DOHH2 (cell line): ENCODE results near the gene ZNF286A.

ENCODE experiments used
- EZH2phosphoT487 ChIP-seq: fragments of 200-600 bp; sonication (generic); IDR thresholded peaks from 2 replicates; pipeline ENCODE4 v1.6.1; 2017; ENCODE audit warnings: borderline replicate concordance, mild to moderate bottlenecking, antibody characterized with exemption, low read length, moderate library complexity, mixed read lengths
- TF ChIP-seq, protein P1 (sequence below): fragments of 200-600 bp; sonication (generic); IDR thresholded peaks from one replicate; pipeline ENCODE4 v1.5.1; 2014; ENCODE audit warnings: antibody characterized with exemption, mild to moderate bottlenecking, low read depth, low read length; ENCODE audit not compliant: poor library complexity, severe bottlenecking

GRCh38 chr17:15650741-15651582 is 48.6 kb upstream of the ZNF286A start:
- TF ChIP-seq, protein P1, sequence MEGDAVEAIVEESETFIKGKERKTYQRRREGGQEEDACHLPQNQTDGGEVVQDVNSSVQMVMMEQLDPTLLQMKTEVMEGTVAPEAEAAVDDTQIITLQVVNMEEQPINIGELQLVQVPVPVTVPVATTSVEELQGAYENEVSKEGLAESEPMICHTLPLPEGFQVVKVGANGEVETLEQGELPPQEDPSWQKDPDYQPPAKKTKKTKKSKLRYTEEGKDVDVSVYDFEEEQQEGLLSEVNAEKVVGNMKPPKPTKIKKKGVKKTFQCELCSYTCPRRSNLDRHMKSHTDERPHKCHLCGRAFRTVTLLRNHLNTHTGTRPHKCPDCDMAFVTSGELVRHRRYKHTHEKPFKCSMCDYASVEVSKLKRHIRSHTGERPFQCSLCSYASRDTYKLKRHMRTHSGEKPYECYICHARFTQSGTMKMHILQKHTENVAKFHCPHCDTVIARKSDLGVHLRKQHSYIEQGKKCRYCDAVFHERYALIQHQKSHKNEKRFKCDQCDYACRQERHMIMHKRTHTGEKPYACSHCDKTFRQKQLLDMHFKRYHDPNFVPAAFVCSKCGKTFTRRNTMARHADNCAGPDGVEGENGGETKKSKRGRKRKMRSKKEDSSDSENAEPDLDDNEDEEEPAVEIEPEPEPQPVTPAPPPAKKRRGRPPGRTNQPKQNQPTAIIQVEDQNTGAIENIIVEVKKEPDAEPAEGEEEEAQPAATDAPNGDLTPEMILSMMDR: no peak
- TF ChIP-seq EZH2phosphoT487: no peak
